Measurements from ENCODE around the gene LIN37.

Gene LIN37

GRCh38 chr19:35714601-35715354 lies 33.6 kb upstream of the LIN37 start:
- Histone ChIP-seq H3K27me3 (ENCODE audit: low read depth, low read length) (no peaks in the 10 kb centered on the region), H3K4me1 (ENCODE audit: control insufficient read depth in 1 of 2, insufficient read depth in 2 of 2, low read length in 2 of 2) (peaks cover 12 to 23% of the 10 kb centered on the region in 2 donors), H3K27ac (ENCODE audit: low read length) (no peak overlapping the region), H3K4me3 (ENCODE audit: low read depth in 1 of 2, low read length in 2 of 2) (no peak overlapping the region), H3K9me3 (ENCODE audit: control insufficient read depth in 1 of 2, low read length in 2 of 2) (no peaks in the 10 kb centered on the region), H3K36me3 (ENCODE audit: control insufficient read depth in 1 of 2, insufficient read depth in 2 of 2, low read length in 2 of 2) (peaks cover 0 to 1% of the 10 kb centered on the region in 2 donors)

- H3K36me3 ChIP-seq (ENCODE audit: control insufficient read depth in 1 of 2, insufficient read depth in 2 of 2, low read length in 2 of 2) = peaks cover 5 to 7% of the 10 kb centered on the region in 2 donors
- no peak overlapping the region for H3K4me3 ChIP-seq (ENCODE audit: low read depth in 1 of 2, low read length in 2 of 2)
- H3K9me3 ChIP-seq (ENCODE audit: control insufficient read depth in 1 of 2, low read length in 2 of 2) = no peaks in the 10 kb centered on the region
- H3K27ac ChIP-seq (ENCODE audit: low read length) = no peak overlapping the region
- H3K27me3 ChIP-seq (ENCODE audit: low read depth, low read length) = no peaks in the 10 kb centered on the region
- H3K4me1 ChIP-seq (ENCODE audit: control insufficient read depth in 1 of 2, insufficient read depth in 2 of 2, low read length in 2 of 2) = peaks cover 12 to 26% of the 10 kb centered on the region in 2 donors
Measured at GRCh38 chr19:35715355-35715809, 33.0 kb upstream of the LIN37 start.

- Histone ChIP-seq H3K27me3 (ENCODE audit: low read depth, low read length) (no peaks in the 10 kb centered on the region), H3K36me3 (ENCODE audit: control insufficient read depth in 1 of 2, insufficient read depth in 2 of 2, low read length in 2 of 2) (peaks cover 5 to 7% of the 10 kb centered on the region in 2 donors), H3K4me3 (ENCODE audit: low read depth in 1 of 2, low read length in 2 of 2) (peak overlapping the region; percentile 76 to 97), H3K9me3 (ENCODE audit: control insufficient read depth in 1 of 2, low read length in 2 of 2) (no peaks in the 10 kb centered on the region), H3K4me1 (ENCODE audit: control insufficient read depth in 1 of 2, insufficient read depth in 2 of 2, low read length in 2 of 2) (peaks cover 12 to 26% of the 10 kb centered on the region in 2 donors), H3K27ac (ENCODE audit: low read length) (peak overlapping the region; percentile 75)
Measured at GRCh38 chr19:35715981-35716800, 32.2 kb upstream of the LIN37 start.

- Histone ChIP-seq H3K27ac (ENCODE audit: low read length) (peak overlapping the region; percentile 75), H3K4me1 (ENCODE audit: control insufficient read depth in 1 of 2, insufficient read depth in 2 of 2, low read length in 2 of 2) (peaks cover 12 to 26% of the 10 kb centered on the region in 2 donors), H3K36me3 (ENCODE audit: control insufficient read depth in 1 of 2, insufficient read depth in 2 of 2, low read length in 2 of 2) (peaks cover 5 to 15% of the 10 kb centered on the region in 2 donors), H3K9me3 (ENCODE audit: control insufficient read depth in 1 of 2, low read length in 2 of 2) (no peaks in the 10 kb centered on the region), H3K4me3 (ENCODE audit: low read depth in 1 of 2, low read length in 2 of 2) (peak overlapping the region; percentile 76 to 97), H3K27me3 (ENCODE audit: low read depth, low read length) (no peaks in the 10 kb centered on the region)
Measured at GRCh38 chr19:35716801-35717664, 31.3 kb upstream of the LIN37 start.

DNA sequence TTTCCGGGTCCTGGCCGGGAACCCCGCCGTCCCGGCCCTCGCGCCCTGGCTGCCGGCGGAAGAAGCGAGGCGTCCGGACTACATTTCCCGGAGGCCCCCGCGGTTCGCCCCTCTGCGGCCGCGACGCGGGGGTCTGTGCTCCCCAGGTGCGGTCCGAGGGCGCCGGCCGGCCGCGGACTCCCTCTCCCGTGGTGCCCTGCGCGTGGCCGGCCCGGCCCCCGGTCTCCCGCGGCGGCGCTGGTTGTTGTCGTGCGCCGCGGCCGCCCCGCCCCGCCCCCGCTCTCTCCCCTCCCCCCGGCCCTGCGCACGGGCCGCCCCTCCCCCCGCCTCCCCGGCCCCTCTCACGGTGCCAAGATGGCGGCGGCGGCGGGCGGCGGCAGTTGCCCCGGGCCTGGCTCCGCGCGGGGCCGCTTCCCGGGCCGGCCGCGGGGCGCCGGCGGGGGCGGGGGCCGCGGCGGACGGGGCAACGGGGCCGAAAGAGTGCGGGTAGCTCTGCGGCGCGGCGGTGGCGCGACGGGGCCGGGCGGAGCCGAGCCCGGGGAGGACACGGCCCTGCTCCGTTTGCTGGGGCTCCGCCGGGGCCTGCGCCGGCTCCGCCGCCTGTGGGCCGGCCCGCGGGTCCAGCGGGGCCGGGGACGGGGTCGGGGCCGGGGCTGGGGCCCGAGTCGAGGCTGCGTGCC lies 30.6 kb upstream of the LIN37 start, which contains the start of gene KMT2B:
Gene KMT2B (plus strand): TSS at position 339 of the 680 bp plus-strand sequence. CDS start 16 bp downstream, at position 355.
- H3K4me1 ChIP-seq (ENCODE audit: control insufficient read depth in 1 of 2, insufficient read depth in 2 of 2, low read length in 2 of 2) = peaks cover 12 to 26% of the 10 kb centered on the region in 2 donors
- H3K27ac ChIP-seq (ENCODE audit: low read length) = peak within 1 kb of the TSS; percentile 75
- H3K4me3 ChIP-seq (ENCODE audit: low read depth in 1 of 2, low read length in 2 of 2) = peak within 1 kb of the TSS; percentile 76 to 97
- peaks cover 10 to 22% of the 10 kb centered on the region in 2 donors for H3K36me3 ChIP-seq (ENCODE audit: control insufficient read depth in 1 of 2, insufficient read depth in 2 of 2, low read length in 2 of 2)
- no peaks in the 10 kb centered on the region for H3K9me3 ChIP-seq (ENCODE audit: control insufficient read depth in 1 of 2, low read length in 2 of 2)
- H3K27me3 ChIP-seq (ENCODE audit: low read depth, low read length) = no peaks in the 10 kb centered on the region

DNA sequence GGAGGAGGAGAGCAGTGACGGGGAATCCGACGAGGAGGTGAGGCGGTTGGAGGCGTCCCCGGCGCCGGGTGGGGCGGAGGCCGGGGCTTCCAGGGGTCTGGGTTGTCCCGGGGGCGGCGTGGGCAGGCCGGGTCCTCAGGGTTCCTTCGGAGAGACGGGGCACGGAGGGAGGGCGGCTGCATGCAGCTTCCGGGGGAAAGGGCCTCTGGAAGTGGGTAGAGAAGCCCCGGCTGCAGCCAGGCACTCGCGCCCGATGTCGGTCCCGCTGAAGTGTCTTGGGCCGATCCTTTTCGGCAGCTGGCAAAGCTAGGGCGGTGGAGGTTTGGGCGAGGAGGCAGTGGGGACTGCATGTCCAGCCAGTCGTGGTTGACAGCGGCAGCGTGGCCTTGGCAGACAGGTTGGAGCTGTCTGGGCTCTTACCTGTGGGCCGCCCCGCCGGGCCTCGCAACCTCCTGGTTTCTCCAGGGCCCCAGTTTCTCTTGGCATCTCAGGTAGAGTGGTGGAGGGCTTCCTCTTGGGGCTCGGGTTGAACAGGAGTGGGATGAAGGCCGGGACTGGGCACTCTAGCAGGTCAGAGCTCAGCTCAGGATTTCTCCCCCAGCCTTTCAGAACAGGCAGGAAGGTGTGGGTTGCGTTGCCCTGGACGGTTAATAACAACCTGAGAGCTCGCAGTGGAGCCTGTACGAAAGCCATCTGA lies 29.9 kb upstream of the LIN37 start:
- no peaks in the 10 kb centered on the region for H3K27me3 ChIP-seq (ENCODE audit: low read depth, low read length)
- H3K36me3 ChIP-seq (ENCODE audit: control insufficient read depth in 1 of 2, insufficient read depth in 2 of 2, low read length in 2 of 2) = peaks cover 16 to 29% of the 10 kb centered on the region in 2 donors
- peak overlapping the region; percentile 73 to 74 for H3K4me3 ChIP-seq (ENCODE audit: low read depth in 1 of 2, low read length in 2 of 2)
- H3K9me3 ChIP-seq (ENCODE audit: control insufficient read depth in 1 of 2, low read length in 2 of 2) = no peaks in the 10 kb centered on the region
- peaks cover 12 to 26% of the 10 kb centered on the region in 2 donors for H3K4me1 ChIP-seq (ENCODE audit: control insufficient read depth in 1 of 2, insufficient read depth in 2 of 2, low read length in 2 of 2)
- H3K27ac ChIP-seq (ENCODE audit: low read length) = peak overlapping the region; percentile 16

GRCh38 chr19:35719402-35720162 lies 28.8 kb upstream of the LIN37 start:
- peak overlapping the region; percentile 73 to 74 for H3K4me3 ChIP-seq (ENCODE audit: low read depth in 1 of 2, low read length in 2 of 2)
- peak overlapping the region; percentile 16 for H3K27ac ChIP-seq (ENCODE audit: low read length)
- H3K9me3 ChIP-seq (ENCODE audit: control insufficient read depth in 1 of 2, low read length in 2 of 2) = no peaks in the 10 kb centered on the region
- peaks cover 12 to 26% of the 10 kb centered on the region in 2 donors for H3K4me1 ChIP-seq (ENCODE audit: control insufficient read depth in 1 of 2, insufficient read depth in 2 of 2, low read length in 2 of 2)
- no peaks in the 10 kb centered on the region for H3K27me3 ChIP-seq (ENCODE audit: low read depth, low read length)
- peaks cover 25 to 40% of the 10 kb centered on the region in 2 donors for H3K36me3 ChIP-seq (ENCODE audit: control insufficient read depth in 1 of 2, insufficient read depth in 2 of 2, low read length in 2 of 2)

DNA sequence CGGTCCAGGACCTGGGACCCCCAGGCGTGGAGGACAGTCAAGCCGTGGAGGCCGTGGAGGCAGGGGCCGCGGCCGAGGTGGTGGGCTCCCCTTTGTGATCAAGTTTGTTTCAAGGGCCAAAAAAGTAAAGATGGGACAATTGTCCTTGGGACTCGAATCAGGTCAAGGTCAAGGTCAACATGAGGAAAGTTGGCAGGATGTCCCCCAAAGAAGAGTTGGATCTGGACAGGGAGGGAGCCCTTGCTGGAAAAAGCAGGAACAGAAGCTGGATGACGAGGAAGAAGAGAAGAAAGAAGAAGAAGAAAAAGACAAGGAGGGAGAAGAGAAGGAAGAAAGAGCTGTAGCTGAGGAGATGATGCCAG lies 28.2 kb upstream of the LIN37 start:
- Histone ChIP-seq H3K4me1 (ENCODE audit: control insufficient read depth in 1 of 2, insufficient read depth in 2 of 2, low read length in 2 of 2) (peaks cover 12 to 26% of the 10 kb centered on the region in 2 donors), H3K9me3 (ENCODE audit: control insufficient read depth in 1 of 2, low read length in 2 of 2) (no peaks in the 10 kb centered on the region), H3K4me3 (ENCODE audit: low read depth in 1 of 2, low read length in 2 of 2) (no peak overlapping the region), H3K27ac (ENCODE audit: low read length) (no peak overlapping the region), H3K36me3 (ENCODE audit: control insufficient read depth in 1 of 2, insufficient read depth in 2 of 2, low read length in 2 of 2) (peaks cover 31 to 45% of the 10 kb centered on the region in 2 donors), H3K27me3 (ENCODE audit: low read depth, low read length) (no peaks in the 10 kb centered on the region)

DNA sequence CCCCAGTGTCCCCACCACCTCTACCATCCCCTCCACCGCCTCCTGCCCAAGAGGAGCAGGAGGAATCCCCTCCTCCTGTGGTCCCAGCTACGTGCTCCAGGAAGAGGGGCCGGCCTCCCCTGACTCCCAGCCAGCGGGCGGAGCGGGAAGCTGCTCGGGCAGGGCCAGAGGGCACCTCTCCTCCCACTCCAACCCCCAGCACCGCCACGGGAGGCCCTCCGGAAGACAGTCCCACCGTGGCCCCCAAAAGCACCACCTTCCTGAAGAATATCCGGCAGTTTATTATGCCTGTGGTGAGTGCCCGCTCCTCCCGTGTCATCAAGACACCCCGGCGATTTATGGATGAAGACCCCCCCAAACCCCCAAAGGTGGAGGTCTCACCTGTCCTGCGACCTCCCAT lies 27.7 kb upstream of the LIN37 start:
- Histone ChIP-seq H3K9me3 (ENCODE audit: control insufficient read depth in 1 of 2, low read length in 2 of 2) (no peaks in the 10 kb centered on the region), H3K36me3 (ENCODE audit: control insufficient read depth in 1 of 2, insufficient read depth in 2 of 2, low read length in 2 of 2) (peaks cover 36 to 50% of the 10 kb centered on the region in 2 donors), H3K4me3 (ENCODE audit: low read depth in 1 of 2, low read length in 2 of 2) (no peak overlapping the region), H3K27ac (ENCODE audit: low read length) (no peak overlapping the region), H3K4me1 (ENCODE audit: control insufficient read depth in 1 of 2, insufficient read depth in 2 of 2, low read length in 2 of 2) (peaks cover 12 to 24% of the 10 kb centered on the region in 2 donors), H3K27me3 (ENCODE audit: low read depth, low read length) (no peaks in the 10 kb centered on the region)

All from muscle layer of duodenum (tissue), 2 donors.